ENCODE data around the gene SPC25.
"Not testable (repeated sequence)": the region's sequence is repeated elsewhere in the genome, so short reads cannot be mapped to it uniquely, and the experiment has no call there.

Gene SPC25

GRCh38 chr2:168903888-168904287, 13.7 kb upstream of the SPC25 start:
- DNase-seq (ENCODE audit: low read depth in 2 of 2, low spot score in 1 of 2): no peak

GRCh38 chr2:168901003-168901402, 10.8 kb upstream of the SPC25 start, which contains the start of gene G6PC2:
G6PC2 (plus strand) TSS chr2:168901291; CDS start chr2:168901332, 41 bp downstream.
- DNase-seq (ENCODE audit: low read depth in 2 of 2, low spot score in 1 of 2): no peak

- DNase-seq (ENCODE audit: low read depth in 2 of 2, low spot score in 1 of 2): no peak
These were observed 7.2 kb upstream of the SPC25 start for GRCh38 chr2:168897449-168897848.

GRCh38 chr2:168896783-168897182, 6.6 kb upstream of the SPC25 start:
- DNase-seq (ENCODE audit: low read depth in 2 of 2, low spot score in 1 of 2): no peak

GRCh38 chr2:168895771-168896170, 5.5 kb upstream of the SPC25 start:
- no peak for DNase-seq (ENCODE audit: low read depth in 2 of 2, low spot score in 1 of 2)

- DNase-seq (ENCODE audit: low read depth in 2 of 2, low spot score in 1 of 2): no peak
These were observed 4.5 kb upstream of the SPC25 start for GRCh38 chr2:168894720-168895119.

GRCh38 chr2:168894101-168894500, 3.9 kb upstream of the SPC25 start:
- no peak for DNase-seq (ENCODE audit: low read depth in 2 of 2, low spot score in 1 of 2)

GRCh38 chr2:168892327-168892726, 2.1 kb upstream of the SPC25 start:
- no peak for DNase-seq (ENCODE audit: low read depth in 2 of 2, low spot score in 1 of 2)

- no peak for DNase-seq (ENCODE audit: low read depth in 2 of 2, low spot score in 1 of 2)
These were observed 610 bp downstream of the SPC25 start for GRCh38 chr2:168889635-168890005.

- no peak for DNase-seq (ENCODE audit: low read depth in 2 of 2, low spot score in 1 of 2)
These were observed 5.3 kb downstream of the SPC25 start for GRCh38 chr2:168884975-168885374.

GRCh38 chr2:168882163-168882562, 8.1 kb downstream of the SPC25 start:
- DNase-seq (ENCODE audit: low read depth in 2 of 2, low spot score in 1 of 2): not testable (repeated sequence)

- no peak for DNase-seq (ENCODE audit: low read depth in 2 of 2, low spot score in 1 of 2)
These were observed 15.7 kb downstream of the SPC25 start for GRCh38 chr2:168874368-168875054.

GRCh38 chr2:168870824-168871223, 19.4 kb downstream of the SPC25 start:
- DNase-seq (ENCODE audit: low read depth in 2 of 2, low spot score in 1 of 2): not testable (repeated sequence)

GRCh38 chr2:168870369-168870768, 19.9 kb downstream of the SPC25 start:
- not testable (repeated sequence) for DNase-seq (ENCODE audit: low read depth in 2 of 2, low spot score in 1 of 2)

- not testable (repeated sequence) for DNase-seq (ENCODE audit: low read depth in 2 of 2, low spot score in 1 of 2)
These were observed 23.1 kb downstream of the SPC25 start for GRCh38 chr2:168867164-168867563.

- no peak for DNase-seq (ENCODE audit: low read depth in 2 of 2, low spot score in 1 of 2)
These were observed 32.1 kb downstream of the SPC25 start for GRCh38 chr2:168858146-168858545.

- DNase-seq (ENCODE audit: low read depth in 2 of 2, low spot score in 1 of 2): no peak
These were observed 34.6 kb downstream of the SPC25 start for GRCh38 chr2:168855601-168856000.

- no peak for DNase-seq (ENCODE audit: low read depth in 2 of 2, low spot score in 1 of 2)
These were observed 35.6 kb downstream of the SPC25 start for GRCh38 chr2:168854651-168855050.

- DNase-seq (ENCODE audit: low read depth in 2 of 2, low spot score in 1 of 2): no peak
These were observed 36.8 kb downstream of the SPC25 start for GRCh38 chr2:168853471-168853870.

GRCh38 chr2:168852481-168852880, 37.7 kb downstream of the SPC25 start:
- no peak for DNase-seq (ENCODE audit: low read depth in 2 of 2, low spot score in 1 of 2)

- no peak for DNase-seq (ENCODE audit: low read depth in 2 of 2, low spot score in 1 of 2)
These were observed 38.4 kb downstream of the SPC25 start for GRCh38 chr2:168851674-168852320.

- DNase-seq (ENCODE audit: low read depth in 2 of 2, low spot score in 1 of 2): no peak
These were observed 39.4 kb downstream of the SPC25 start for GRCh38 chr2:168850846-168851245.

- DNase-seq (ENCODE audit: low read depth in 2 of 2, low spot score in 1 of 2): no peak
These were observed 40.6 kb downstream of the SPC25 start for GRCh38 chr2:168849610-168850009.

Data from stimulated activated CD8-positive, alpha-beta memory T cell treated with anti-CD3 and anti-CD28 coated beads, Interleukin-4, amount 100 ng/mL, for 4 hours (primary cell).